DOHH2 (cell line): ENCODE data around the gene IGF1R.

Experiments used
- EZH2phosphoT487 ChIP-seq: fragments of 200-600 bp; sonication (generic); IDR thresholded peaks from 2 replicates; pipeline ENCODE4 v1.6.1; 2017; ENCODE audit warnings: borderline replicate concordance, mild to moderate bottlenecking, antibody characterized with exemption, low read length, moderate library complexity, mixed read lengths
- TF ChIP-seq, protein P1 (sequence below): fragments of 200-600 bp; sonication (generic); IDR thresholded peaks from one replicate; pipeline ENCODE4 v1.5.1; 2014; ENCODE audit warnings: antibody characterized with exemption, mild to moderate bottlenecking, low read depth, low read length; ENCODE audit not compliant: poor library complexity, severe bottlenecking

DNA sequence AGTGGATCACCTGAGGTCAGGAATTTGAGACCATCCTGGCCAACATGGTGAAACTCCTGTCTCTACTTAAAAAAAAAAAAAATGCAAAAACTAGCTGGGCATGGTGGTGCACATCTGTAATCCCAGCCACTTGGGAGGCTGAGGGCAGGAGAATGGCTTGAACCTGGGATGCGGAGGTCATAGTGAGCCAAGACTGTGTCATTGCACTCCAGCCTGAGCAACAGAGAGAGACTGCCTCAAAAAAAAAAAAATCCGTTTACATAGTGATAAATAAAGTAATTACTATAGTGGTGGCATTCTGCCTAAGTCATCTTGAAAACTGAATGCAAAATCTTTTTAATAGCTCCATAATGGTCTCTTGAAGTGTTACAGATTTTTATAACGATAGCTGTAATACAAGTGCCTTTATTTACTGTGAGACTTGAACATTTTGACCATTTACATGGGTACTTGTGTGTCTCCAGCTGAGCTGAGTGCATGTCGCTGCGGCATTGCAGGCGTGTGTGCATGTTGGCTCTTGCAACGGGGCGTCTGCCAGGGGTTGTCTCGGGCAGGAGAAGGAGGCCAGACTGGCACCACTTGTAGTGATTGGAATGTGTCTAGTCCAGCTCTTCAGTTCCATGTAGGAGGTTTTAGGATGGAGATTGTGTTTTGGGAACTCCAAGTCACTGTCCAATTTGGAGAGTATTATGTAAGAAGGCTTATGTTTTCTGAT, 111.9 kb downstream of the IGF1R start:
- TF ChIP-seq, protein P1, sequence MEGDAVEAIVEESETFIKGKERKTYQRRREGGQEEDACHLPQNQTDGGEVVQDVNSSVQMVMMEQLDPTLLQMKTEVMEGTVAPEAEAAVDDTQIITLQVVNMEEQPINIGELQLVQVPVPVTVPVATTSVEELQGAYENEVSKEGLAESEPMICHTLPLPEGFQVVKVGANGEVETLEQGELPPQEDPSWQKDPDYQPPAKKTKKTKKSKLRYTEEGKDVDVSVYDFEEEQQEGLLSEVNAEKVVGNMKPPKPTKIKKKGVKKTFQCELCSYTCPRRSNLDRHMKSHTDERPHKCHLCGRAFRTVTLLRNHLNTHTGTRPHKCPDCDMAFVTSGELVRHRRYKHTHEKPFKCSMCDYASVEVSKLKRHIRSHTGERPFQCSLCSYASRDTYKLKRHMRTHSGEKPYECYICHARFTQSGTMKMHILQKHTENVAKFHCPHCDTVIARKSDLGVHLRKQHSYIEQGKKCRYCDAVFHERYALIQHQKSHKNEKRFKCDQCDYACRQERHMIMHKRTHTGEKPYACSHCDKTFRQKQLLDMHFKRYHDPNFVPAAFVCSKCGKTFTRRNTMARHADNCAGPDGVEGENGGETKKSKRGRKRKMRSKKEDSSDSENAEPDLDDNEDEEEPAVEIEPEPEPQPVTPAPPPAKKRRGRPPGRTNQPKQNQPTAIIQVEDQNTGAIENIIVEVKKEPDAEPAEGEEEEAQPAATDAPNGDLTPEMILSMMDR = no peak
- TF ChIP-seq EZH2phosphoT487 = no peak
